ENCODE measurements around the gene RALGAPA2.

Gene RALGAPA2

GRCh38 chr20:20627471-20627870 is 85.0 kb downstream of the RALGAPA2 start:
- DNase-seq, result no peak

- peak; percentile 49 for DNase-seq
Measured at GRCh38 chr20:20624914-20625313, 87.5 kb downstream of the RALGAPA2 start.

GRCh38 chr20:20621195-20621594 is 91.2 kb downstream of the RALGAPA2 start:
- DNase-seq, result no peak

- no peak for DNase-seq
Measured at GRCh38 chr20:20614391-20614790, 98.1 kb downstream of the RALGAPA2 start.

- DNase-seq, result no peak
Measured at GRCh38 chr20:20612251-20612650, 100.2 kb downstream of the RALGAPA2 start.

- DNase-seq, result peak; percentile 63
Measured at GRCh38 chr20:20611167-20611566, 101.3 kb downstream of the RALGAPA2 start.

- no peak for DNase-seq
Measured at GRCh38 chr20:20609522-20609921, 102.9 kb downstream of the RALGAPA2 start.

GRCh38 chr20:20608641-20609040 is 103.8 kb downstream of the RALGAPA2 start:
- DNase-seq, result no peak

- DNase-seq, result no peak
Measured at GRCh38 chr20:20608041-20608440, 104.4 kb downstream of the RALGAPA2 start.

GRCh38 chr20:20606881-20607280 is 105.6 kb downstream of the RALGAPA2 start:
- no peak for DNase-seq

- DNase-seq, result no peak
Measured at GRCh38 chr20:20606050-20606449, 106.4 kb downstream of the RALGAPA2 start.

- DNase-seq, result no peak
Measured at GRCh38 chr20:20604907-20605306, 107.5 kb downstream of the RALGAPA2 start.

GRCh38 chr20:20604357-20604756 is 108.1 kb downstream of the RALGAPA2 start:
- DNase-seq, result no peak

GRCh38 chr20:20603339-20603990 is 109.0 kb downstream of the RALGAPA2 start:
- peak; percentile 9 for DNase-seq

GRCh38 chr20:20597966-20598365 is 114.5 kb downstream of the RALGAPA2 start:
- no peak for DNase-seq

- peak; percentile 59 for DNase-seq
Measured at GRCh38 chr20:20594171-20594530, 118.3 kb downstream of the RALGAPA2 start.

GRCh38 chr20:20593447-20594170 is 118.8 kb downstream of the RALGAPA2 start:
- DNase-seq, result peak; percentile 80

- DNase-seq, result no peak
Measured at GRCh38 chr20:20585146-20585545, 127.3 kb downstream of the RALGAPA2 start.

GRCh38 chr20:20582734-20583133 is 129.7 kb downstream of the RALGAPA2 start:
- no peak for DNase-seq

- no peak for DNase-seq
Measured at GRCh38 chr20:20580139-20580538, 132.3 kb downstream of the RALGAPA2 start.

- no peak for DNase-seq
Measured at GRCh38 chr20:20578838-20579237, 133.6 kb downstream of the RALGAPA2 start.

GRCh38 chr20:20573797-20574196 is 138.6 kb downstream of the RALGAPA2 start:
- no peak for DNase-seq

GRCh38 chr20:20571068-20571780 is 141.2 kb downstream of the RALGAPA2 start:
- DNase-seq, result no peak

- peak; percentile 70 for DNase-seq
Measured at GRCh38 chr20:20568604-20569205, 143.7 kb downstream of the RALGAPA2 start.
